ENCODE results near the gene DSCAML1. TPM values are rescaled to one million over a fixed set of nuclear protein-coding genes. Genes with fewer than 3 reads are reported as not detected.

Gene DSCAML1
- total and polyA plus RNA-seq, 9 of the 15 experiments (the other 6 are each of a cell fraction or from before 2014, with no cell fraction given): not detected

DNA sequence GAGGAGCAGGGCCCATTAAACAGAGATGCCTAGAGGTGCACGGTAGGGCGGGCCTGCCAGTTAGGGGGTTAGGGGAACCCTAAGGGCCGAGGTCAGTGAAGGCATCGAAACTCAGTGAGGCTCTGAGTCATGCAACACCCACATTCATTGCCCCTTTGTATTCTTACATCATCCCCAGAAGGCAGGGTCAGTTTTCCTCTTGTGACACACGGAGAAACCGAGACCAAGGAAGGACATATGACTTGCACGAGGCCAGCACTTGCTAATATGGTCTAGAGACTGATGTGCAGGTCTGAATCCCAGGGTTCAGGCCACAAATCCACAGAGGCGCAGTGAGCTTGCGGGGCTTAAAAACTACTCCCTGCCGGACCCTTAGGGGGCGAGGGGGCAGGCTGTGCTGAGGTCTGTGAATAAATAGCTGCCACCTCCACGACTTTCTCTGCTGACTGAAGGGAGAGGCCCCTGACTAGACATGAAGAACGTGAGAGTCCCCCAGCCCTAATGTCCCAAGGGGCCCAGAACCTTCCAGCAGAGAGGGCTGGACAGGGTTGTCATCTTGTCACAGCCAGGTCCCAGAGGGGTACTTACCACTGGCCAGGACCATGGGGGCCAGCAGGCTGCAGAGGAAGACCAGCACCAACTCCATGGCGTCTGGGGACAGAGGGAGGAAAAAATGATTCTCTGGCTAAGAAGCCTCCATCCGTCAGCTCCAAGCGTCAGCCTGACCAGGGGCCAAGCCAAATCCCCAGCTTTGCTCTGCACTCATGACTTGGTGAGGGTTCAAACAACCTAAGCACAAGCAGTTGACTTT lies 45.3 kb upstream of the DSCAML1 start:
- peak; percentile 31; the same call in 2 of the 3 replicates for ATAC-seq
- intact Hi-C loops (cut with micrococcal nuclease) (no loop called here), in situ Hi-C loops (cut with MboI) (loop anchor here (10.0 kb wide), 1 partner anchor 102 kb away; no protein-coding TSS in a partner anchor)
- Histone ChIP-seq H3K27me3 (ENCODE audit: control insufficient read depth in 2 of 2, insufficient read depth in 2 of 2, low read length in 2 of 2) (peaks cover 8 to 50% of the 10 kb centered on the region in 2 experiments; a peak in 4 of 5 replicates), H3K9me1 (ENCODE audit: control insufficient read depth, insufficient read depth, low read length) (no peaks in the 10 kb centered on the region), H3K79me2 (ENCODE audit: control insufficient read depth, insufficient read depth, low read length) (no peaks in the 10 kb centered on the region), H3K36me3 (ENCODE audit: control insufficient read depth, insufficient read depth, low read length) (no peaks in the 10 kb centered on the region), H3K4me2 (ENCODE audit: insufficient read depth, low read length) (no peak overlapping the region), H3K9me3 (replicated peaks; ENCODE audit: control insufficient read depth, insufficient read depth, low read depth, low read length) (no peaks in the 10 kb centered on the region), H4K20me1 (replicated peaks; ENCODE audit: control insufficient read depth, insufficient read depth, low read length) (peaks cover 6% of the 10 kb centered on the region; the same call in 1 of the 2 replicates), H3K4me3 (no peak overlapping the region), H3K9ac (ENCODE audit: insufficient read depth in 1 of 2, low read depth in 2 of 2, low read length in 2 of 2) (no peak overlapping the region), H3K27ac (ENCODE audit: extremely low read depth, low read depth, low read length) (no peak overlapping the region), H3K4me1 (replicated peaks in 1 of 2; ENCODE audit: control insufficient read depth in 2 of 2, insufficient read depth in 2 of 2, low read length in 2 of 2) (no peaks in the 10 kb centered on the region), H2AFZ (ENCODE audit: low read depth, low read length) (no peak overlapping the region)
- 12% methylated on average over 16 of the region's 16 CpGs for WGBS (ENCODE audit: insufficient coverage, low coverage, missing lambda C conversion rate)
- FAIRE-seq: no peak
- no TSS peak for BruUV-seq (replicated peaks)
- POLR2A ChIA-PET: interaction anchor here (0.6 to 1.3 kb wide), 5 partner anchors 9 to 1751 kb away, joined by 3 to 5 read pairs (median 4); no protein-coding TSS in a partner anchor
- CTCF ChIA-PET (ENCODE audit: low intra/inter-chr PET ratio): interaction anchor here (0.7 to 3.7 kb wide), 2 partner anchors 103 to 211 kb away, joined by 3 to 34 read pairs; no protein-coding TSS in a partner anchor
- peak in 1 of 4 experiments; percentile 12 for DNase-seq (ENCODE audit: extremely low read depth in 1 of 4, low spot score in 3 of 4)
- TF ChIP-seq GTF2F1 (IDR thresholded peaks at IDR 0.05; ENCODE audit: low read depth, low read length) (no peak), CEBPG (CRISPR knock-in tag; IDR thresholded peaks at IDR 0.05) (no peak), CEBPG (tag; conservative IDR thresholded peaks at IDR 0.05 in 1 of 2, IDR thresholded peaks at IDR 0.05 in 1 of 2) (peak; percentile 6 to 86; a peak in 2 of 4 replicates), ZNF551 (CRISPR knock-in tag; IDR thresholded peaks at IDR 0.05) (no peak), ZNF217 (CRISPR knock-in tag; IDR thresholded peaks at IDR 0.05) (no peak), JUN (IDR thresholded peaks at IDR 0.05; ENCODE audit: borderline replicate concordance, low read depth, low read length) (peak; percentile 29; the same call in 1 of the 2 replicates), JUN (CRISPR knock-in tag; IDR thresholded peaks at IDR 0.05; ENCODE audit: borderline replicate concordance) (no peak), ARHGAP35 (IDR thresholded peaks at IDR 0.05; ENCODE audit: partially characterized antibody) (no peak), MIER1 (IDR thresholded peaks at IDR 0.05; ENCODE audit: low read depth) (no peak), ZNF717 (CRISPR knock-in tag; IDR thresholded peaks at IDR 0.05) (no peak), RBM25 (IDR thresholded peaks at IDR 0.05; ENCODE audit: low read depth, low read length, severe bottlenecking) (no peak), ZNF174 (CRISPR knock-in tag; IDR thresholded peaks at IDR 0.05) (no peak)
- TF ChIP-seq, protein P1, sequence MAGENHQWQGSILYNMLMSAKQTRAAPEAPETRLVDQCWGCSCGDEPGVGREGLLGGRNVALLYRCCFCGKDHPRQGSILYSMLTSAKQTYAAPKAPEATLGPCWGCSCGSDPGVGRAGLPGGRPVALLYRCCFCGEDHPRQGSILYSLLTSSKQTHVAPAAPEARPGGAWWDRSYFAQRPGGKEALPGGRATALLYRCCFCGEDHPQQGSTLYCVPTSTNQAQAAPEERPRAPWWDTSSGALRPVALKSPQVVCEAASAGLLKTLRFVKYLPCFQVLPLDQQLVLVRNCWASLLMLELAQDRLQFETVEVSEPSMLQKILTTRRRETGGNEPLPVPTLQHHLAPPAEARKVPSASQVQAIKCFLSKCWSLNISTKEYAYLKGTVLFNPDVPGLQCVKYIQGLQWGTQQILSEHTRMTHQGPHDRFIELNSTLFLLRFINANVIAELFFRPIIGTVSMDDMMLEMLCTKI (IDR thresholded peaks at IDR 0.05; ENCODE audit: partially characterized antibody): no peak
- TF ChIP-seq, protein P2, sequence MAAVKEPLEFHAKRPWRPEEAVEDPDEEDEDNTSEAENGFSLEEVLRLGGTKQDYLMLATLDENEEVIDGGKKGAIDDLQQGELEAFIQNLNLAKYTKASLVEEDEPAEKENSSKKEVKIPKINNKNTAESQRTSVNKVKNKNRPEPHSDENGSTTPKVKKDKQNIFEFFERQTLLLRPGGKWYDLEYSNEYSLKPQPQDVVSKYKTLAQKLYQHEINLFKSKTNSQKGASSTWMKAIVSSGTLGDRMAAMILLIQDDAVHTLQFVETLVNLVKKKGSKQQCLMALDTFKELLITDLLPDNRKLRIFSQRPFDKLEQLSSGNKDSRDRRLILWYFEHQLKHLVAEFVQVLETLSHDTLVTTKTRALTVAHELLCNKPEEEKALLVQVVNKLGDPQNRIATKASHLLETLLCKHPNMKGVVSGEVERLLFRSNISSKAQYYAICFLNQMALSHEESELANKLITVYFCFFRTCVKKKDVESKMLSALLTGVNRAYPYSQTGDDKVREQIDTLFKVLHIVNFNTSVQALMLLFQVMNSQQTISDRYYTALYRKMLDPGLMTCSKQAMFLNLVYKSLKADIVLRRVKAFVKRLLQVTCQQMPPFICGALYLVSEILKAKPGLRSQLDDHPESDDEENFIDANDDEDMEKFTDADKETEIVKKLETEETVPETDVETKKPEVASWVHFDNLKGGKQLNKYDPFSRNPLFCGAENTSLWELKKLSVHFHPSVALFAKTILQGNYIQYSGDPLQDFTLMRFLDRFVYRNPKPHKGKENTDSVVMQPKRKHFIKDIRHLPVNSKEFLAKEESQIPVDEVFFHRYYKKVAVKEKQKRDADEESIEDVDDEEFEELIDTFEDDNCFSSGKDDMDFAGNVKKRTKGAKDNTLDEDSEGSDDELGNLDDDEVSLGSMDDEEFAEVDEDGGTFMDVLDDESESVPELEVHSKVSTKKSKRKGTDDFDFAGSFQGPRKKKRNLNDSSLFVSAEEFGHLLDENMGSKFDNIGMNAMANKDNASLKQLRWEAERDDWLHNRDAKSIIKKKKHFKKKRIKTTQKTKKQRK (IDR thresholded peaks at IDR 0.05; ENCODE audit: borderline replicate concordance, low read depth, low read length): no peak
- TF ChIP-seq, protein P3, sequence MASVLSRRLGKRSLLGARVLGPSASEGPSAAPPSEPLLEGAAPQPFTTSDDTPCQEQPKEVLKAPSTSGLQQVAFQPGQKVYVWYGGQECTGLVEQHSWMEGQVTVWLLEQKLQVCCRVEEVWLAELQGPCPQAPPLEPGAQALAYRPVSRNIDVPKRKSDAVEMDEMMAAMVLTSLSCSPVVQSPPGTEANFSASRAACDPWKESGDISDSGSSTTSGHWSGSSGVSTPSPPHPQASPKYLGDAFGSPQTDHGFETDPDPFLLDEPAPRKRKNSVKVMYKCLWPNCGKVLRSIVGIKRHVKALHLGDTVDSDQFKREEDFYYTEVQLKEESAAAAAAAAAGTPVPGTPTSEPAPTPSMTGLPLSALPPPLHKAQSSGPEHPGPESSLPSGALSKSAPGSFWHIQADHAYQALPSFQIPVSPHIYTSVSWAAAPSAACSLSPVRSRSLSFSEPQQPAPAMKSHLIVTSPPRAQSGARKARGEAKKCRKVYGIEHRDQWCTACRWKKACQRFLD (CRISPR knock-in tag; IDR thresholded peaks at IDR 0.05): no peak

Measured in K562 (cell line).